SK-N-SH (cell line): ENCODE results near the gene CTBP2.

Experiments
- EP300 ChIP-seq, 2 experiments: IDR thresholded peaks; 2 replicates each; pipeline versions ENCODE4 v1.4.0 to v1.6.1; 2012; ENCODE audit warnings: borderline replicate concordance in 1 of 2, low read depth in 1 of 2, low read length in 1 of 2
- GATA2 ChIP-seq: sonication (generic); formaldehyde crosslinking; IDR thresholded peaks from 2 replicates; pipeline ENCODE4 v1.5.0; 2020; ENCODE audit warnings: mild to moderate bottlenecking, missing genetic modification reagents
- JUND ChIP-seq: IDR thresholded peaks from 2 replicates; pipeline ENCODE4 v1.4.0; 2012
- POLR2AphosphoS5 ChIP-seq: IDR thresholded peaks from 2 replicates; pipeline ENCODE4 v1.6.1; 2012; ENCODE audit warnings: low read depth, low read length
- RCOR1 ChIP-seq: fragments of 150-350 bp; IDR thresholded peaks from 2 replicates; pipeline ENCODE4 v1.6.1; 2017; ENCODE audit warnings: antibody characterized with exemption, low read length
- TF ChIP-seq, protein P1 (sequence below): fragments of 200-600 bp; sonication (generic); IDR thresholded peaks from 2 replicates; pipeline ENCODE4 v1.6.1; 2017; ENCODE audit warnings: antibody characterized with exemption, mild to moderate bottlenecking, moderate library complexity
- TF ChIP-seq, protein P2 (sequence below): IDR thresholded peaks from 2 replicates; pipeline ENCODE4 v1.4.0; 2012; ENCODE audit warnings: low read depth
- TF ChIP-seq, protein P3 (sequence below): fragments of 150-350 bp; IDR thresholded peaks from 2 replicates; pipeline ENCODE4 v1.6.1; 2017; ENCODE audit warnings: antibody characterized with exemption, low read length, low read depth, borderline replicate concordance

DNA sequence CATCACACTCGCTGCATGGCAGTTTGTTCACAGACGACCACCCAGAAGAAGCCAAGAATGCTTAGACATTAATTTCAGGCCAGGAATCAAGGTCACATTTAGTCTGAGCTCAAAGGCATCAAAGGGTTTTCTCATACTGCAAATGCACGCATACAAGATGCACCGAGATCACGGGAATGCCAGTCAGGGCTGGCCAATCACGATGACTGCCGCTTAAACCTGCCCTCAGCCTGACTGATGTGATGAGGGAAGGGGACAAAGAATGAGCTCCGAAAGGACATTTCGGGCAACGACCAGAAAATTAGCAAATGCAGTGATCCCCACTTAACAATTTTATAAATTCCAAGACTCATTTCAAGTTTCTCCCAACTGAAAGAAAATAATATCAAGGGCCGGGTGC, 20.2 kb downstream of the CTBP2 start:
- TF ChIP-seq, protein P1, sequence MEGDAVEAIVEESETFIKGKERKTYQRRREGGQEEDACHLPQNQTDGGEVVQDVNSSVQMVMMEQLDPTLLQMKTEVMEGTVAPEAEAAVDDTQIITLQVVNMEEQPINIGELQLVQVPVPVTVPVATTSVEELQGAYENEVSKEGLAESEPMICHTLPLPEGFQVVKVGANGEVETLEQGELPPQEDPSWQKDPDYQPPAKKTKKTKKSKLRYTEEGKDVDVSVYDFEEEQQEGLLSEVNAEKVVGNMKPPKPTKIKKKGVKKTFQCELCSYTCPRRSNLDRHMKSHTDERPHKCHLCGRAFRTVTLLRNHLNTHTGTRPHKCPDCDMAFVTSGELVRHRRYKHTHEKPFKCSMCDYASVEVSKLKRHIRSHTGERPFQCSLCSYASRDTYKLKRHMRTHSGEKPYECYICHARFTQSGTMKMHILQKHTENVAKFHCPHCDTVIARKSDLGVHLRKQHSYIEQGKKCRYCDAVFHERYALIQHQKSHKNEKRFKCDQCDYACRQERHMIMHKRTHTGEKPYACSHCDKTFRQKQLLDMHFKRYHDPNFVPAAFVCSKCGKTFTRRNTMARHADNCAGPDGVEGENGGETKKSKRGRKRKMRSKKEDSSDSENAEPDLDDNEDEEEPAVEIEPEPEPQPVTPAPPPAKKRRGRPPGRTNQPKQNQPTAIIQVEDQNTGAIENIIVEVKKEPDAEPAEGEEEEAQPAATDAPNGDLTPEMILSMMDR = no peak
- TF ChIP-seq EP300 (IDR thresholded peaks at IDR 0.05; ENCODE audit: borderline replicate concordance in 1 of 2, low read depth in 1 of 2, low read length in 1 of 2) (no peak), GATA2 (CRISPR knock-in tag) (no peak), POLR2AphosphoS5 (no peak), JUND (no peak), RCOR1 (no peak)
- TF ChIP-seq, protein P2, sequence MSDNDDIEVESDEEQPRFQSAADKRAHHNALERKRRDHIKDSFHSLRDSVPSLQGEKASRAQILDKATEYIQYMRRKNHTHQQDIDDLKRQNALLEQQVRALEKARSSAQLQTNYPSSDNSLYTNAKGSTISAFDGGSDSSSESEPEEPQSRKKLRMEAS = no peak
- TF ChIP-seq, protein P3, sequence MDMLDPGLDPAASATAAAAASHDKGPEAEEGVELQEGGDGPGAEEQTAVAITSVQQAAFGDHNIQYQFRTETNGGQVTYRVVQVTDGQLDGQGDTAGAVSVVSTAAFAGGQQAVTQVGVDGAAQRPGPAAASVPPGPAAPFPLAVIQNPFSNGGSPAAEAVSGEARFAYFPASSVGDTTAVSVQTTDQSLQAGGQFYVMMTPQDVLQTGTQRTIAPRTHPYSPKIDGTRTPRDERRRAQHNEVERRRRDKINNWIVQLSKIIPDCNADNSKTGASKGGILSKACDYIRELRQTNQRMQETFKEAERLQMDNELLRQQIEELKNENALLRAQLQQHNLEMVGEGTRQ = no peak
